Tibial nerve (tissue), 4 donors: ENCODE results near the gene KIAA1191. TPM values are rescaled to one million over a fixed set of nuclear protein-coding genes. Genes with fewer than 3 reads are reported as not detected.
A peak's percentile ranks its signal among the peaks of the same experiment; 100 is the strongest.
"Not testable (repeated sequence)": the region's sequence is repeated elsewhere in the genome, so short reads cannot be mapped to it uniquely, and the experiment has no call there.

Experiments
- DNase-seq, 2 donors: peaks; one replicate each; pipeline ENCODE4 v3.0.0-alpha.2; 2019; ENCODE audit warnings: low spot score in 2 of 2
- H3K27ac ChIP-seq, 4 donors: fragments of 200-600 bp; sonication (generic) in 3 of 4; one replicate each; pipeline ENCODE4 v1.5.1; 2017 to 2019; ENCODE audit warnings: mild to moderate bottlenecking in 1 of 4
- H3K27me3 ChIP-seq, 2 donors: fragments of 200-600 bp; sonication (generic) in 1 of 2; one replicate each; pipeline versions ENCODE4 v1.5.1 to v1.6.0; 2017 to 2019
- H3K36me3 ChIP-seq, 3 donors: fragments of 200-600 bp; sonication (generic); one replicate each; pipeline ENCODE4 v1.5.1; 2018 to 2019
- H3K4me1 ChIP-seq, 4 donors: fragments of 200-600 bp; sonication (generic) in 3 of 4; one replicate each; pipeline ENCODE4 v1.5.1; 2017 to 2019
- H3K4me3 ChIP-seq, 4 donors: fragments of 200-600 bp; sonication (generic) in 3 of 4; one replicate each; pipeline ENCODE4 v1.5.1; 2017 to 2019; ENCODE audit warnings: mild to moderate bottlenecking in 1 of 4, moderate library complexity in 1 of 4
- H3K9me3 ChIP-seq, 4 donors: fragments of 200-600 bp; sonication (generic) in 3 of 4; one replicate each; pipeline ENCODE4 v1.5.1; 2017 to 2019
- CTCF ChIP-seq, 5 experiments: fragments of 200-600 bp in 3 of 5; fragments of 450-650 bp in 2 of 5; sonication (generic) in 3 of 5; IDR thresholded peaks; one replicate each; pipeline ENCODE4 v1.5.1; 2016 to 2019; ENCODE audit warnings: antibody characterized with exemption in 5 of 5, mild to moderate bottlenecking in 3 of 5, moderate library complexity in 2 of 5
- EP300 ChIP-seq, 2 donors: sonication (generic); formaldehyde crosslinking; IDR thresholded peaks; one replicate each; pipeline ENCODE4 v1.6.1; 2017; ENCODE audit warnings: antibody characterized with exemption in 2 of 2, mild to moderate bottlenecking in 1 of 2
- POLR2A ChIP-seq, 2 donors: fragments of 450-650 bp; IDR thresholded peaks; one replicate each; pipeline ENCODE4 v1.6.1; 2017; ENCODE audit warnings: antibody characterized with exemption in 2 of 2, mild to moderate bottlenecking in 2 of 2, moderate library complexity in 2 of 2
- WGBS, 2 donors: methylation state at CpG; one replicate each; pipeline ENCODE4 v1.1.5; 2018; 5-methylcytosine and 5-hydroxymethylcytosine counted together
- total RNA-seq, 4 donors: library from RNA; depleted of rRNA; stranded (reverse); fragments of >200 nt; gene quantifications; one replicate each; pipeline ENCODE4 v1.1.0, GENCODE V29; 2016

The KIAA1191 gene
- total RNA-seq, 4 donors from 2014 or later = 77.9 to 91.3 (median 90.0) TPM

GRCh38 chr5:176334031-176334770 is 27.4 kb downstream of the KIAA1191 start:
- Histone ChIP-seq H3K27ac (no peak overlapping the region), H3K4me3 (no peak overlapping the region), H3K27me3 (no peaks in the 10 kb centered on the region), H3K36me3 (peaks cover 0 to 61% (median 0%) of the 10 kb centered on the region in 3 donors), H3K9me3 (peaks cover 0 to 15% (median 0%) of the 10 kb centered on the region in 4 donors), H3K4me1 (no peaks in the 10 kb centered on the region)
- TF ChIP-seq CTCF (IDR thresholded peaks at IDR 0.05) = no peak
- TF ChIP-seq POLR2A (IDR thresholded peaks at IDR 0.05) = no peak
- TF ChIP-seq EP300 (IDR thresholded peaks at IDR 0.05) = no peak
- no peak for DNase-seq

GRCh38 chr5:176320577-176320976 is 41.0 kb downstream of the KIAA1191 start:
- DNase-seq = no peak
- Histone ChIP-seq H3K36me3 (peaks cover 0 to 54% (median 5%) of the 10 kb centered on the region in 3 donors), H3K9me3 (no peaks in the 10 kb centered on the region), H3K27ac (no peak overlapping the region), H3K27me3 (no peaks in the 10 kb centered on the region), H3K4me1 (no peaks in the 10 kb centered on the region), H3K4me3 (no peak overlapping the region)
- TF ChIP-seq CTCF (IDR thresholded peaks at IDR 0.05) (no peak), EP300 (IDR thresholded peaks at IDR 0.05) (no peak), POLR2A (IDR thresholded peaks at IDR 0.05) (no peak)
- 95 to 99% methylated on average over 3 of the region's 3 CpGs for WGBS, 2 donors

- TF ChIP-seq EP300 (IDR thresholded peaks at IDR 0.05) (no peak), CTCF (IDR thresholded peaks at IDR 0.05) (peak in 1 of 5 experiments; percentile 17), POLR2A (IDR thresholded peaks at IDR 0.05) (no peak)
Measured at GRCh38 chr5:176319827-176320554, 41.6 kb downstream of the KIAA1191 start.

GRCh38 chr5:176317534-176318374 is 43.8 kb downstream of the KIAA1191 start:
- WGBS, 2 donors = 79 to 80% methylated on average over 7 of the region's 7 CpGs
- TF ChIP-seq POLR2A (IDR thresholded peaks at IDR 0.05) = no peak
- TF ChIP-seq EP300 (IDR thresholded peaks at IDR 0.05) = no peak
- TF ChIP-seq CTCF (IDR thresholded peaks at IDR 0.05) = no peak
- Histone ChIP-seq H3K27me3 (no peaks in the 10 kb centered on the region), H3K27ac (no peak overlapping the region), H3K4me3 (no peak overlapping the region), H3K9me3 (no peaks in the 10 kb centered on the region), H3K4me1 (no peaks in the 10 kb centered on the region), H3K36me3 (peaks cover 0 to 55% (median 0%) of the 10 kb centered on the region in 3 donors)
- DNase-seq = no peak

More at GRCh38 chr5:176319827-176320554, 41.6 kb downstream of the KIAA1191 start:
- Histone ChIP-seq H3K27me3 (no peaks in the 10 kb centered on the region), H3K4me3 (no peak overlapping the region), H3K9me3 (no peaks in the 10 kb centered on the region), H3K36me3 (peaks cover 0 to 55% (median 5%) of the 10 kb centered on the region in 3 donors), H3K4me1 (no peaks in the 10 kb centered on the region), H3K27ac (no peak overlapping the region)
- DNase-seq = no peak
- WGBS, 2 donors = 83 to 87% methylated on average over 9 of the region's 9 CpGs

- not testable (repeated sequence) for H3K4me3 ChIP-seq, H3K27ac ChIP-seq, H3K27me3 ChIP-seq, H3K9me3 ChIP-seq, DNase-seq, H3K4me1 ChIP-seq
- H3K36me3 ChIP-seq = peaks cover 0 to 47% (median 0%) of the 10 kb centered on the region in 3 donors
- WGBS, 2 donors = no CpG with 5 or more reads among the region's 31 CpGs
Measured at GRCh38 chr5:176305356-176305755, 56.2 kb downstream of the KIAA1191 start.
